HCT116 (cell line): ENCODE data around the gene TMBIM6. TPM values are rescaled to one million over a fixed set of nuclear protein-coding genes. Genes with fewer than 3 reads are reported as not detected.

ENCODE experiments used
- ATAC-seq: fragments of 200-7000 bp; cut with Tn5 transposase; 2 replicates; pipeline ENCODE4 v1.9.1; 2020; ENCODE audit warnings: mild to moderate bottlenecking, moderate library complexity
- BruUV-seq: library from RNA; stranded (reverse); fragments of 400-500 nt; replicated peaks from 2 replicates; lab custom pipeline; 2021; lab: Mats Ljungman, UMichigan
- CTCF ChIA-PET: fragments of 300-600 bp; sonication (Branson Sonifier 250); formaldehyde crosslinking; loops from one replicate; lab custom pipeline; 2021; ENCODE audit warnings: antibody characterized with exemption; lab: Charles Lee
- POLR2A ChIA-PET: fragments of 300-600, 350-600 bp; sonication (Branson Sonifier 250); formaldehyde crosslinking; loops from one replicate; lab custom pipeline; 2021; ENCODE audit warnings: antibody characterized with exemption; lab: Charles Lee
- RAD21 ChIA-PET, 2 experiments: fragments of 300-600 bp; sonication (Branson Sonifier 250); formaldehyde crosslinking; loops; one replicate each; lab custom pipeline; 2023; ENCODE audit warnings: low total read pairs in 2 of 2; ENCODE audit not compliant: uncharacterized antibody in 2 of 2, unreplicated experiment in 2 of 2, low non-redundant PET in 1 of 2; lab: Charles Lee
- DNase-seq: peaks from one replicate; pipeline ENCODE4 v3.0.0-alpha.2; 2010; ENCODE audit warnings: low read depth, low spot score
- H2AFZ ChIP-seq: fragments of 200-600 bp; shearing (Covaris generic), sonication (generic); 2 replicates; pipeline ENCODE4 v1.6.1; 2017; ENCODE audit warnings: low read depth, mixed run types, mixed read lengths, antibody characterized with exemption, low read length; ENCODE audit not compliant: poor library complexity, severe bottlenecking
- H3K27ac ChIP-seq: 2 replicates; pipeline ENCODE4 v1.5.1; 2012; ENCODE audit warnings: low read depth, low read length
- H3K27me3 ChIP-seq: fragments of 200-600 bp; sonication (generic); 2 replicates; pipeline ENCODE4 v1.6.1; 2016; ENCODE audit warnings: mixed run types, low read length, mixed read lengths; ENCODE audit not compliant: insufficient read depth
- H3K36me3 ChIP-seq, 2 experiments: fragments of 200-500 bp in 1 of 2; fragments of 200-600 bp in 1 of 2; sonication (Bioruptor generic) in 1 of 2; sonication (generic) in 1 of 2; 2 replicates each; pipeline versions ENCODE4 v1.5.1 to v1.6.1; 2014 to 2016; ENCODE audit warnings: low read length in 2 of 2, inconsistent platforms in 1 of 2, mixed read lengths in 1 of 2, mixed run types in 1 of 2; ENCODE audit not compliant: insufficient read depth in 2 of 2, control insufficient read depth in 1 of 2
- H3K4me1 ChIP-seq, 2 experiments: fragments of 200-600 bp in 1 of 2; sonication (generic) in 1 of 2; 2 replicates each; pipeline versions ENCODE4 v1.5.1 to v1.6.1; 2012 to 2017; ENCODE audit warnings: low read length in 2 of 2, inconsistent platforms in 1 of 2, mild to moderate bottlenecking in 1 of 2, mixed read lengths in 1 of 2, mixed run types in 1 of 2, moderate library complexity in 1 of 2; ENCODE audit not compliant: insufficient read depth in 2 of 2, control insufficient read depth in 1 of 2
- H3K4me2 ChIP-seq: fragments of 200-600 bp; sonication (generic); 2 replicates; pipeline ENCODE4 v1.6.1; 2017; ENCODE audit warnings: mixed run types, low read length, mixed read lengths
- H3K4me3 ChIP-seq, 2 experiments: fragments of 200-600 bp in 1 of 2; sonication (generic) in 1 of 2; replicated peaks in 1 of 2; 2 replicates each; pipeline ENCODE4 v1.5.1; 2011 to 2016; ENCODE audit warnings: low read length in 2 of 2, control low read depth in 1 of 2, low read depth in 1 of 2, mild to moderate bottlenecking in 1 of 2, mixed read lengths in 1 of 2, mixed run types in 1 of 2
- H3K79me2 ChIP-seq: fragments of 200-600 bp; sonication (generic); 2 replicates; pipeline ENCODE4 v1.6.1; 2017; ENCODE audit warnings: mild to moderate bottlenecking, mixed run types, low read length, moderate library complexity, mixed read lengths; ENCODE audit not compliant: insufficient read depth
- H3K9ac ChIP-seq: fragments of 200-600 bp; sonication (generic); 2 replicates; pipeline ENCODE4 v1.6.1; 2016; ENCODE audit warnings: low read length, mixed read lengths
- H3K9me2 ChIP-seq: fragments of 200-600 bp; sonication (generic), shearing (Covaris generic); 2 replicates; pipeline ENCODE4 v1.6.1; 2017; ENCODE audit warnings: mixed run types, mild to moderate bottlenecking, moderate library complexity; ENCODE audit not compliant: insufficient read depth
- H3K9me3 ChIP-seq, 2 experiments: fragments of 200-500 bp in 1 of 2; fragments of 200-600 bp in 1 of 2; sonication (Bioruptor generic) in 1 of 2; sonication (generic) in 1 of 2; 2 replicates each; pipeline ENCODE4 v1.6.1; 2014 to 2017; ENCODE audit warnings: low read length in 2 of 2, mixed read lengths in 2 of 2, inconsistent platforms in 1 of 2, low read depth in 1 of 2, mild to moderate bottlenecking in 1 of 2, mixed run types in 1 of 2, moderate library complexity in 1 of 2; ENCODE audit not compliant: control insufficient read depth in 1 of 2, insufficient read depth in 1 of 2
- H4K20me1 ChIP-seq: fragments of 200-600 bp; sonication (generic), shearing (Covaris generic); 2 replicates; pipeline ENCODE4 v1.6.1; 2017; ENCODE audit warnings: mixed run types, mild to moderate bottlenecking, moderate library complexity; ENCODE audit not compliant: insufficient read depth
- CBX3 ChIP-seq: IDR thresholded peaks from 2 replicates; pipeline ENCODE4 v1.6.1; 2012; ENCODE audit warnings: low read depth
- CEBPB ChIP-seq: IDR thresholded peaks from 2 replicates; pipeline ENCODE4 v1.6.1; 2012; ENCODE audit warnings: low read depth
- CTCF ChIP-seq, 3 experiments: fragments of 200-600 bp in 1 of 3; sonication (generic) in 1 of 3; IDR thresholded peaks in 2 of 3; conservative IDR thresholded peaks in 1 of 3; 2 replicates each; pipeline ENCODE4 v1.5.1; 2012 to 2017; ENCODE audit warnings: low read depth in 2 of 3, low read length in 2 of 3, antibody characterized with exemption in 1 of 3, borderline replicate concordance in 1 of 3, control low read depth in 1 of 3, mild to moderate bottlenecking in 1 of 3, mixed read lengths in 1 of 3, mixed run types in 1 of 3, moderate library complexity in 1 of 3; ENCODE audit not compliant: insufficient read depth in 1 of 3
- ELF1 ChIP-seq: IDR thresholded peaks from 2 replicates; pipeline ENCODE4 v1.6.1; 2012; ENCODE audit warnings: low read depth, borderline replicate concordance
- EZH2phosphoT487 ChIP-seq: fragments of 200-600 bp; IDR thresholded peaks from 2 replicates; pipeline ENCODE4 v1.6.1; 2018; ENCODE audit warnings: antibody characterized with exemption, borderline replicate concordance
- FOSL1 ChIP-seq: IDR thresholded peaks from 2 replicates; pipeline ENCODE4 v1.6.1; 2012; ENCODE audit warnings: low read depth
- MAX ChIP-seq: IDR thresholded peaks from 2 replicates; pipeline ENCODE4 v1.6.1; 2012
- POLR2AphosphoS5 ChIP-seq: IDR thresholded peaks from 2 replicates; pipeline ENCODE4 v1.6.1; 2011; ENCODE audit warnings: mild to moderate bottlenecking, low read depth, low read length, moderate library complexity
- RAD21 ChIP-seq: IDR thresholded peaks from 2 replicates; pipeline ENCODE4 v1.6.1; 2012; ENCODE audit warnings: low read depth, mild to moderate bottlenecking
- SP1 ChIP-seq: IDR thresholded peaks from 2 replicates; pipeline ENCODE4 v1.6.1; 2012; ENCODE audit warnings: low read depth
- SRF ChIP-seq: IDR thresholded peaks from 2 replicates; pipeline ENCODE4 v1.6.1; 2012; ENCODE audit warnings: low read depth
- TCF7L2 ChIP-seq: IDR thresholded peaks from 2 replicates; pipeline ENCODE4 v1.7.0; 2011; ENCODE audit warnings: borderline replicate concordance, inconsistent platforms; ENCODE audit not compliant: insufficient read depth, insufficient read length; ENCODE audit errors: extremely low read depth
- intact Hi-C: fragments of 100-400 bp; cut with micrococcal nuclease; formaldehyde crosslinking; loops from 2 replicates; pipeline ENCODE4 v1.10.0; 2022
- total RNA-seq: library from RNA; stranded (reverse); gene quantifications from one replicate; pipeline ENCODE4 v1.2.1, GENCODE V29; 2021; ENCODE audit not compliant: unreplicated experiment
- TF ChIP-seq, protein P1 (sequence below): IDR thresholded peaks from 2 replicates; pipeline ENCODE4 v1.6.1; 2011; ENCODE audit warnings: mild to moderate bottlenecking, low read length, moderate library complexity; ENCODE audit not compliant: insufficient replicate concordance; ENCODE audit errors: extremely low read depth
- TF ChIP-seq, protein P2 (sequence below): IDR thresholded peaks from 2 replicates; pipeline ENCODE4 v1.6.1; 2012

TMBIM6 gene
- total RNA-seq, 1 experiment from 2014 or later, result 510 TPM

DNA sequence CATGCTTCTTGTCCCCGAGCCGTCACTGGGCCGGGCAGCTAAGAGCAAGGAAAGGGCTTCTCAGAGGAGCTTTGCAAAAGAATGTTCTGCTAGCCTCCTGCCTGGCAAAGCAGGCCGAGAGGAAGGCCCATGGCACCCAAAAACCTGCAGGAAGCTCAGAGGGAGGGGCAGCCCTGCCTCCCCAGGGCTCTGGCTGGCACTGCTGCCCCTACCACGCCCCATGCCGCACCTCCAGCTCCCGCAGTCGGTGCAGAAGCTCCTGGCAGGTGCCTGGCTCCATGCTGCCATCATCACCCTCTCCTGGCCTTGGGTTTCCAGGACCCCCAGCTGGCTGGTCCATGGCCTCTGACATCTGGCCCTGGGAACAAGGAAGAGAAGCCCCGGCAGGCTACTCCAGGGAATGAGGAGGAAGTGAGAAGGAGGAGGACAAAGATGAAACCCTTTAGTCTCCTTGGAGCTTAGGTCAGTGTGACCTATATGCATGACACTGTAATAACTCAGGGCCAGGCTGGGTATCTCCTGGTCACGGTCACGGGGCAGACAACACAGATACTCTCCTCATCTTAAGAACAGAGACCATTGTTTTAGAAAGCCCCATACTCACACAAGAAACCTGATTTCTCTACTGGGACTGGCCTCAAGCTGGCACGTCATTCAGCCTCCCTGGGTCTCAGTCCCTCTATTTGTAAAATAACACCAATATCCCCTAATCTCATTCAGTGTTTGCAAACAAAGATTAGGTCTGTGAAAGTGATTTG is 62.5 kb downstream of the TMBIM6 start:
- no TSS peak for BruUV-seq
- Histone ChIP-seq H3K4me1 (no peaks in the 10 kb centered on the region), H3K9ac (no peak overlapping the region), H3K9me3 (no peaks in the 10 kb centered on the region), H4K20me1 (no peaks in the 10 kb centered on the region), H3K4me3 (no peak overlapping the region), H3K79me2 (no peaks in the 10 kb centered on the region), H3K27ac (no peak overlapping the region), H3K36me3 (no peaks in the 10 kb centered on the region), H3K4me2 (no peak overlapping the region), H3K9me2 (no peaks in the 10 kb centered on the region), H2AFZ (no peak overlapping the region), H3K27me3 (no peaks in the 10 kb centered on the region)
- ATAC-seq (no peak), DNase-seq (no peak)
- intact Hi-C loops, result no loop called here
- CTCF ChIA-PET, result no interaction called here
- TF ChIP-seq FOSL1 (no peak), SP1 (no peak), CBX3 (no peak), EZH2phosphoT487 (no peak), ELF1 (no peak), SRF (no peak), MAX (no peak), CTCF (IDR thresholded peaks at IDR 0.05 in 2 of 3, conservative IDR thresholded peaks at IDR 0.05 in 1 of 3; ENCODE audit: borderline replicate concordance in 1 of 3, insufficient read depth in 1 of 3, low read depth in 2 of 3, low read length in 2 of 3) (no peak), POLR2AphosphoS5 (no peak), TCF7L2 (no peak), CEBPB (no peak), RAD21 (no peak)
- TF ChIP-seq, protein P1, sequence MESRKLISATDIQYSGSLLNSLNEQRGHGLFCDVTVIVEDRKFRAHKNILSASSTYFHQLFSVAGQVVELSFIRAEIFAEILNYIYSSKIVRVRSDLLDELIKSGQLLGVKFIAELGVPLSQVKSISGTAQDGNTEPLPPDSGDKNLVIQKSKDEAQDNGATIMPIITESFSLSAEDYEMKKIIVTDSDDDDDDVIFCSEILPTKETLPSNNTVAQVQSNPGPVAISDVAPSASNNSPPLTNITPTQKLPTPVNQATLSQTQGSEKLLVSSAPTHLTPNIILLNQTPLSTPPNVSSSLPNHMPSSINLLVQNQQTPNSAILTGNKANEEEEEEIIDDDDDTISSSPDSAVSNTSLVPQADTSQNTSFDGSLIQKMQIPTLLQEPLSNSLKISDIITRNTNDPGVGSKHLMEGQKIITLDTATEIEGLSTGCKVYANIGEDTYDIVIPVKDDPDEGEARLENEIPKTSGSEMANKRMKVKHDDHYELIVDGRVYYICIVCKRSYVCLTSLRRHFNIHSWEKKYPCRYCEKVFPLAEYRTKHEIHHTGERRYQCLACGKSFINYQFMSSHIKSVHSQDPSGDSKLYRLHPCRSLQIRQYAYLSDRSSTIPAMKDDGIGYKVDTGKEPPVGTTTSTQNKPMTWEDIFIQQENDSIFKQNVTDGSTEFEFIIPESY, result no peak
- TF ChIP-seq, protein P2, sequence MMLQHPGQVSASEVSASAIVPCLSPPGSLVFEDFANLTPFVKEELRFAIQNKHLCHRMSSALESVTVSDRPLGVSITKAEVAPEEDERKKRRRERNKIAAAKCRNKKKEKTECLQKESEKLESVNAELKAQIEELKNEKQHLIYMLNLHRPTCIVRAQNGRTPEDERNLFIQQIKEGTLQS, result no peak
- RAD21 ChIA-PET, result no interaction called here
- POLR2A ChIA-PET, result no interaction called here
